Measurements from ENCODE around the gene METTL13. TPM values are rescaled to one million over a fixed set of nuclear protein-coding genes. Genes with fewer than 3 reads are reported as not detected.

Gene METTL13
- total RNA-seq, 2 experiments from 2014 or later: 28.3 to 35.4 TPM

- TF ChIP-seq EZH2phosphoT487 (IDR thresholded peaks at IDR 0.05; ENCODE audit: borderline replicate concordance, low read depth, low read length): no peak
- TF ChIP-seq CTCF (conservative IDR thresholded peaks at IDR 0.05; ENCODE audit: low read length): no peak
- H2AFZ ChIP-seq (ENCODE audit: low read length): no peak overlapping the region
- H3K36me3 ChIP-seq (ENCODE audit: insufficient read depth, low read length): no peaks in the 10 kb centered on the region
- H3K79me2 ChIP-seq (ENCODE audit: insufficient read depth, low read depth, low read length): no peaks in the 10 kb centered on the region
- no peak overlapping the region for H3K4me2 ChIP-seq (ENCODE audit: low read length)
- no TSS peak for BruUV-seq (replicated peaks)
- POLR2A ChIA-PET: no interaction called here
- H3K4me3 ChIP-seq (ENCODE audit: low read depth, low read length, poor library complexity, severe bottlenecking): no peak overlapping the region
- H3K9me3 ChIP-seq (ENCODE audit: low read length): no peaks in the 10 kb centered on the region
- no peaks in the 10 kb centered on the region for H4K20me1 ChIP-seq (ENCODE audit: insufficient read depth, low read length)
- H3K4me1 ChIP-seq (ENCODE audit: insufficient read depth, low read length, poor library complexity, severe bottlenecking): no peaks in the 10 kb centered on the region
- intact Hi-C loops (cut with micrococcal nuclease; ENCODE audit: unreplicated experiment): no loop called here
- no peak overlapping the region for H3K27ac ChIP-seq (ENCODE audit: low read depth, low read length, poor library complexity, severe bottlenecking)
- DNase-seq (ENCODE audit: low spot score): no peak
- H3K9me2 ChIP-seq (ENCODE audit: insufficient read depth, low read length): no peaks in the 10 kb centered on the region
- CTCF ChIA-PET (ENCODE audit: unreplicated experiment): interaction anchor here (0.6 kb wide), 1 partner anchor 110 kb away, joined by 3 read pairs; no protein-coding TSS in a partner anchor
Observed at GRCh38 chr1:171754353-171754705, 27.1 kb upstream of the METTL13 start.

GRCh38 chr1:171754971-171755370 lies 26.5 kb upstream of the METTL13 start:
- Histone ChIP-seq H3K79me2 (ENCODE audit: insufficient read depth, low read depth, low read length) (no peaks in the 10 kb centered on the region), H2AFZ (ENCODE audit: low read length) (no peak overlapping the region), H3K4me3 (ENCODE audit: low read depth, low read length, poor library complexity, severe bottlenecking) (no peak overlapping the region), H3K4me2 (ENCODE audit: low read length) (no peak overlapping the region), H3K9me2 (ENCODE audit: insufficient read depth, low read length) (no peaks in the 10 kb centered on the region), H4K20me1 (ENCODE audit: insufficient read depth, low read length) (no peaks in the 10 kb centered on the region), H3K4me1 (ENCODE audit: insufficient read depth, low read length, poor library complexity, severe bottlenecking) (no peaks in the 10 kb centered on the region), H3K27ac (ENCODE audit: low read depth, low read length, poor library complexity, severe bottlenecking) (no peak overlapping the region), H3K9me3 (ENCODE audit: low read length) (no peaks in the 10 kb centered on the region), H3K36me3 (ENCODE audit: insufficient read depth, low read length) (no peaks in the 10 kb centered on the region)
- CTCF ChIA-PET (ENCODE audit: unreplicated experiment): no interaction called here
- DNase-seq (ENCODE audit: low spot score): no peak
- no TSS peak for BruUV-seq (replicated peaks)
- POLR2A ChIA-PET: interaction anchor here (1.2 kb wide), 1 partner anchor 21 kb away, joined by 3 read pairs; no protein-coding TSS in a partner anchor
- intact Hi-C loops (cut with micrococcal nuclease; ENCODE audit: unreplicated experiment): no loop called here
- TF ChIP-seq EZH2phosphoT487 (IDR thresholded peaks at IDR 0.05; ENCODE audit: borderline replicate concordance, low read depth, low read length): no peak
- TF ChIP-seq CTCF (conservative IDR thresholded peaks at IDR 0.05; ENCODE audit: low read length): no peak

GRCh38 chr1:171756856-171757255 lies 24.6 kb upstream of the METTL13 start:
- Histone ChIP-seq H3K36me3 (ENCODE audit: insufficient read depth, low read length) (no peaks in the 10 kb centered on the region), H3K9me2 (ENCODE audit: insufficient read depth, low read length) (no peaks in the 10 kb centered on the region), H4K20me1 (ENCODE audit: insufficient read depth, low read length) (no peaks in the 10 kb centered on the region), H2AFZ (ENCODE audit: low read length) (no peak overlapping the region), H3K4me1 (ENCODE audit: insufficient read depth, low read length, poor library complexity, severe bottlenecking) (no peaks in the 10 kb centered on the region), H3K79me2 (ENCODE audit: insufficient read depth, low read depth, low read length) (no peaks in the 10 kb centered on the region), H3K9me3 (ENCODE audit: low read length) (no peaks in the 10 kb centered on the region), H3K27ac (ENCODE audit: low read depth, low read length, poor library complexity, severe bottlenecking) (no peak overlapping the region), H3K4me3 (ENCODE audit: low read depth, low read length, poor library complexity, severe bottlenecking) (no peak overlapping the region), H3K4me2 (ENCODE audit: low read length) (no peak overlapping the region)
- CTCF ChIA-PET (ENCODE audit: unreplicated experiment): no interaction called here
- POLR2A ChIA-PET: interaction anchor here (1.0 kb wide), 1 partner anchor 17 kb away, joined by 3 read pairs; no protein-coding TSS in a partner anchor
- TF ChIP-seq CTCF (conservative IDR thresholded peaks at IDR 0.05; ENCODE audit: low read length): no peak
- TF ChIP-seq EZH2phosphoT487 (IDR thresholded peaks at IDR 0.05; ENCODE audit: borderline replicate concordance, low read depth, low read length): no peak
- no peak for DNase-seq (ENCODE audit: low spot score)
- BruUV-seq (replicated peaks): no TSS peak
- intact Hi-C loops (cut with micrococcal nuclease; ENCODE audit: unreplicated experiment): no loop called here

Measured in OCI-LY7 (cell line).